ENCODE results near the gene RNF175. TPM values are rescaled to one million over a fixed set of nuclear protein-coding genes. Genes with fewer than 3 reads are reported as not detected.

RNF175 gene
- total RNA-seq, 1 donor, result not detected

GRCh38 chr4:153725831-153726154 is 34.0 kb downstream of the RNF175 start:
- no peak for TF ChIP-seq CTCF (IDR thresholded peaks at IDR 0.05; ENCODE audit: insufficient read depth, low read depth, low read length)
- no peak for DNase-seq (ENCODE audit: low read depth)
- H3K4me3 ChIP-seq (ENCODE audit: low read depth, low read length), result no peak overlapping the region

- H3K4me3 ChIP-seq (ENCODE audit: low read depth, low read length), result no peak overlapping the region
- TF ChIP-seq CTCF (IDR thresholded peaks at IDR 0.05; ENCODE audit: insufficient read depth, low read depth, low read length), result no peak
- DNase-seq (ENCODE audit: low read depth), result no peak
Measured at GRCh38 chr4:153725136-153725830, 34.5 kb downstream of the RNF175 start.

GRCh38 chr4:153724606-153725005 is 35.2 kb downstream of the RNF175 start:
- no peak overlapping the region for H3K4me3 ChIP-seq (ENCODE audit: low read depth, low read length)
- DNase-seq (ENCODE audit: low read depth), result no peak
- TF ChIP-seq CTCF (IDR thresholded peaks at IDR 0.05; ENCODE audit: insufficient read depth, low read depth, low read length), result no peak

DNA sequence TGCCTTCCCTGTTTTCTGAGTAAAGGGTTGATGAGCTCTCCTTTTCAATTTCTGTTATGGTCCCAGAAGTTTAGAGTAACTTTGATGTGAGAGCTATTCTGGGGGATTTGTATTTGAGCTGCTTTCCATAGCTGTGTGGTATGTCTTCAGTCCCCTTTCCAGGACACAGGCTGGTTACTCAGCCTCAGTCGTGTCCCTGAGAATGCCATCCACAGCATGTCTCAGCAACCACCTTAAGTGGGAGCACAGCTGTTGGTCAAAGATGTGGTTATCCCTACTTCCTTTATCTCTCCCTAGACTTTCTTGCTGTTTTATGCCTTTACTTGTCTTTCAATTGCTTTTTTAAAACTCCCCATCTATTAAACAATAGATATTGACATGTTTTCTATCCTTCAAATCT is 37.8 kb downstream of the RNF175 start:
- no peak overlapping the region for H3K4me3 ChIP-seq (ENCODE audit: low read depth, low read length)
- TF ChIP-seq CTCF (IDR thresholded peaks at IDR 0.05; ENCODE audit: insufficient read depth, low read depth, low read length), result no peak
- no peak for DNase-seq (ENCODE audit: low read depth)

GRCh38 chr4:153713866-153714646 is 45.8 kb downstream of the RNF175 start:
- H3K4me3 ChIP-seq (ENCODE audit: low read depth, low read length), result no peak overlapping the region
- TF ChIP-seq CTCF (IDR thresholded peaks at IDR 0.05; ENCODE audit: insufficient read depth, low read depth, low read length), result no peak
- no peak for DNase-seq (ENCODE audit: low read depth)

- DNase-seq (ENCODE audit: low read depth), result no peak
- H3K4me3 ChIP-seq (ENCODE audit: low read depth, low read length), result no peak overlapping the region
- no peak for TF ChIP-seq CTCF (IDR thresholded peaks at IDR 0.05; ENCODE audit: insufficient read depth, low read depth, low read length)
Measured at GRCh38 chr4:153710681-153711080, 49.1 kb downstream of the RNF175 start.
